Measurements from ENCODE around the gene ZFP2.

The ZFP2 gene

GRCh38 chr5:178965465-178966055 is 69.8 kb downstream of the ZFP2 start:
- no peak for DNase-seq

DNA sequence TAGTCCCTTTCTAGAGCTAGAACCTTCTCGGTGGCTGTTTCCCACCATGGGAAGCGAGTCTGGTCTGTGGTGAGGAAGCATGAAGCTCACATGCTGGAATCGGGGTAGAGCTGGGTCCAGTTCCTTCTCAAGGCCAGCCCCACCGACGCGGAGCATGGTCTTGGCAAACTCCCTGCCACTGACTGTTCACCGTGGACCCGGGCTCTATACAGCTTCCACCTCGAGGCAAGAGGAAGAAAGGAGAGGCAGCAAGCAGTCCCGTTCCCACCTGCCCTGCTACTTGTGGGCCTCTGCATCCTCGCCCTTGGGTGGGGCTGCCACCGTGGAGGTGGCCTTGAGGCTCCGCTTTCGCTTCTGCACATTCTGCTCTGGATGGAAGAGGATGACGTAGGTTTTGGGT is 85.7 kb downstream of the ZFP2 start:
- DNase-seq, result no peak

Data from nucleus accumbens (tissue), 56 donors.